ENCODE data around the gene DPF3.

Gene DPF3

DNA sequence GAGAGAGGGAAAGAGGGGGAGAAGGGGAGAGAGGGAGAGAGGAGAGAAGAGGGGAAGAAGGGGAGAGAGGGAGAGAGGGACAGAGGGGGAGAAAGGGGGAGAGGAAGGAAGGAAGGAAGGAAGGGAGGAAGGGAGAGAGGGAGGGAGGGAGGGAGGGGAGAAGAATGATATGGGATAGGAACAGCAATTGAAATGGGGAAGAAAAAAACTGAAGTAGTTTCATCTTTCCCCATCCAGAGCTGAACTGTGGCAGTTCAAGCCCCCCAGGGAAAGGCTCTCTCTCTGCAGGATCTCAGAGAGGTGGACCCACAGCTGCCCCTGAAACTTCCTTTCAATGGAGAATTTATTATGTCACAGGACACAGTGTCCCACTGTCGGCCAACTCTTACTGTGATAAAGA, 136.9 kb downstream of the DPF3 start:
- DNase-seq, result no peak

DNA sequence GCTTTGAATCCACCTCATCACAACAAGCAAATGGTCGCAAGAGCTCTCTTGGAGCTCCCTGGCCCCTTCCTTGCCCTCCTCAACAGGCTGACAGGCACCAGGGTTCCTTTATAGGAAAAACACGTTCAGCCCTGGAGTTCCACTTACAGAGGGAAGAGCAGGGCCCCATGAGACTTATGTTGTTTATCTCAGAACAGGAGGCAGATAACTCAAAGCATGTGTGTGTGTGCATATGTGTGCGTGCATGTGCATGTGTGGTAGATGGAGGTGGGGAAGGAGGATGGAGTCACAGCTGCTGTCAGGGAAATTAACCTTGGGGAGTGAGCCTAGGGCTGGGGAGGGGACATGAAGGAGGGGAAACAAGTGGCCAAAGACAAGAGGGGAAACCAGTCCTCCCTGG, 138.1 kb downstream of the DPF3 start:
- DNase-seq, result no peak

DNA sequence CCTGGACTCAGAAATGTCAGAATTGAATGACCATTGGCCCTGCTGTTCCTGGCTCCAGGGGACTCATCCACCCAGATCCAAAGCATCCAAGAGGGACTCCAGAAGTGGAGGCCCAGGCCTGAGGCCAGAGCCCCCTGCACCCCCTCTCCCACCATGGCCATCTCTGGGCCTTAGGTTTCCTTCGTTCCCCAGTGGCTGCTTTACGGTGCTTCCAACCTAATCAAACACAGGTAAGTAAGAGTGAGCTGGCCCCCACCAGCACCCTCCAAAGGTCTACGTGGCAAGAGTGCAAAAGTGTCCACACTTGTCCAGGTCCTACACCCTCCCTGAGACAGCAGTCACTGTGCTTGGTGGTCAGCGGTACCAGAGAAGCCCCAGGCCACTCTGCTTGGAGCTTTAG, 139.0 kb downstream of the DPF3 start:
- no peak for DNase-seq

DNA sequence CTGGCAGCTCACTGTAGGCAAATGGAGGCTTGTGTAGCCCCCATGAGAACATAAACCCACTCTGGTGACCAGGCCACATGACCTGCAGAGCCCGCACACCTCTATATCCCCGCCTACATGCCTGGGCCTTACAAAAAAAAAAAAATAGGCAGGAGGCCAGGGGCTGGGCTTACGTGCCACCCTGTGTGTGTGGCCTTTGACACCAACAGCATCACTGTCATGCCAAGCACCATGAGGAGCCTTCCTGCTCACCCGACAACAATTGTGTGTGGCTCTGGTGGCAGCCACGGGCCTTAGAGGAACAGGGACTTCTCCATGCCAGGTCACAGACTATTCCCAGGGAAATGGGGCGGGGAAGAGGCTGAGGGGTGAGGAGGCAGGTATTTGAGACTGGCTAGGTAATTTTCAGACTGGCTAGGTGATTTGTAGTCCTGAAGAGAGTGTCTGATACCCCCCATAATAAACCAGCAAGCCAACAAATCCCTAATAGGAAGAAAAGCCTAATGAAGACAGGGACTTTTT, 140.0 kb downstream of the DPF3 start:
- DNase-seq, result no peak

DNA sequence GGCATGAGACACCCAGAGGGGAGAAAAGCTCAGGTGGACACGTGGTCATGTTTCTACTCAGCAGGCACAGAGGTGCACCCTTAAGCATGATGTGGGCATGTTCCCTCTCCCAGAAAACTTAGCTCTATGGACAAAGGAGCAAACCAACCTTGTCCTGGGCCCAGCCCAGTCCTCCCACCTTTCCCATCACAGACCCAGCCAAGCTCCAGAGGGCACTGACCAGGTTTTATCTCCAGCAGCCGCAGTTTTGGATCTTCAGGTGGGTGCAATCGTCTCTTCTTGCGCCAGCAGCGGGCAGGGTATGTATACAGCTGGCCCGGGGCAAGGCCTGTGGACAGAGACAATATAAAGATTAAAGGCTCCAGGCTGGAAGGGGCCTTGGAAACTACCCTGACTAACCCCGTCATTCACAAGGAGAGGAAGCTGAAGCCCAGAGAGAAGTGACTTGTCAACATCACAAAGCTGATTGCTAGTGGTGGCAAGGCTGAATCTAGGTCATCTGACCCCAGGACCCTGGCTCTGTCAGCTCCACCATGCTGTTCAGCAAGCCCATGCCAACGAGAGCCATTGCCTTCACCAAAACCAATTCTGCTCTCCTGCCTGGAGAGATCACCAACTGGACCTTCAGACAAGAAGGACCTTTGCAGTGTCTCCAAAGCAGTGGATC, 140.7 kb downstream of the DPF3 start:
- no peak for DNase-seq

DNA sequence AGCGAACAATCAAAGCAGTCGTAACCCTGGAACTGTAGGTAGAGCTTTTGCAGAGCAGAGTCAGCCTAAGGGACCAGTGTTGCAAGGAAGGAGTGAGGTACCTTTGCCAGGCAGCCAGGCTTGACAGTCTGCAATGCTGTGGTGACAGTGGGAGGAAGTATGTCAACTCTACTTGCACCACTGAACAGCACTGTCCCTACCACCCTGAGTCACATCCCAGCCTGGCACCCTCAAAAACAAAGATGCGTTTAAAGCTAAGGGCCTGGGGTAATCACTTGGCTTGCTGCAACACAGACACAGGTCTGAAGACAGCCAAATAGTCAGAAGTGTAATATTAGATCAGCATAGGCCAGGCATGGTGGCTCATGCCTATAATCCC, 141.9 kb downstream of the DPF3 start:
- no peak for DNase-seq

DNA sequence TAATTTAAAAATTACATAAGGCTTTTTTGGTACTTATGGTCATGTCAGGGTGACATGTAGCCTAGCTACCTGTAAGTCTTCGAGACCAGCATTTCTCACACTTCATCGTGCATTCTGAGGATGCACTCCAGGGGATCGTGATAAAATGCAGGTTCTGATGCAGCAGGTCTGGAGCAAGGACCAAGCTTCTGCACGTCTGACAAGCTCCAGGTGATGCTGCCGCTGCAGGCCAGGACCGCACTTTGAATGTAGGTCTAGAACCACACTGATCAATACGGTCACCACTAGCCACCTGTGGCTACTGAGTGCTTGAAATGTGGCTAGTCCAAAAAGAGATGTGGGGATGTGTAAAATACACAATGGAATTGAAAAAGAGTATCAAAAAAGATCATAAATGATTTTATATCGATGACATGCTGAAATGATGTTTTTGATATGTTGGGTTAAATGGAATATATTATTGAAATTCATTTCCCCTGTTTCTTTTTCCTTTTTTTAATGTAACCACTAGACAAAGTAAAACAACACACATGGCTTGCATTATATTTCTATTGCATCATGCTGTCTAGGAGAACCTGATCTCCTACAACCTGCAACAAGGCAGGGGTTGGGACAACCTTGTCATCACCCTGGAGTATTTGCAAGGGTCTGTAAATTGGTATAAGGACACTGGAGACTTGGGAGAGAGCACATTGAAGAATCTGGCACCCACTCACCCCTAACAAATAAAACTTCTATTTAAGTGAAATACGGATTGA, 142.4 kb downstream of the DPF3 start:
- DNase-seq, result no peak

DNA sequence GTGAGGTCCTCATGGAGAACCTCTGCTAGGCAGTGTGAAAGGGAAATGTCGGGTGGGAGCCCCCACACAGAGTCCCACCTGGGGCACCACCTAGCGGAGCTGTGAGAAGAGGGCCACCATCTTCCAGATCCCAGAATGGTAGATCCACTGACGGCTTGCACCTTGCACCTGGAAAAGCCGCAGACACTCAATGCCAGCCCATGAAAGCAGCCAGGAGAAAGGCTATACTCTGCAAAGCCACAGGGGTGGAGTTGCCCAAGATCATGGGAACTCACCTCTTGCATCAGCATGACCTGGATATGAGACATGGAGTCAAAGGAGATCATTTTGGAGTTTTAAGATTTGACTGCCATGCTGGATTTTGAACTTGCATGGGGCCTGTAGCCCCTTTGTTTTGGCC, 145.0 kb downstream of the DPF3 start:
- peak; percentile 45 for DNase-seq

DNA sequence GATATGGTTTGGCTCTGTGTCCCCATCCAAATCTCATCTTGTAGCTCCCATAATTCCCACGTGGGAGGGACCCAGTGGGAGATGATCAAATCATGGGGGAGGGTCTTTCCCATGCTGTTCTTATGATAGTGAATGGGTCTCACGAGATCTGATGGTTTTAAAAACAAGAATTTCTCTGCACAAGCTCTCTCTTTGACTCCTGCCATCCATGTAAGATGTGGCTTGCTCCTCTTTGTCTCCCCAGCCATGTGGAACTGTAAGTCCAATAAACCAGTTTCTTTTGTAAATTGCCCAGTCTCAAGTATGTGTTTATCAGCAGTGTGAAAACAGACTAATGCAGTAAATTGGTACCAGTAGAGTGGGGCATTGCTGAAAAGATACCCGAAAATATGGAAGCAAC, 146.2 kb downstream of the DPF3 start:
- DNase-seq, result no peak

DNA sequence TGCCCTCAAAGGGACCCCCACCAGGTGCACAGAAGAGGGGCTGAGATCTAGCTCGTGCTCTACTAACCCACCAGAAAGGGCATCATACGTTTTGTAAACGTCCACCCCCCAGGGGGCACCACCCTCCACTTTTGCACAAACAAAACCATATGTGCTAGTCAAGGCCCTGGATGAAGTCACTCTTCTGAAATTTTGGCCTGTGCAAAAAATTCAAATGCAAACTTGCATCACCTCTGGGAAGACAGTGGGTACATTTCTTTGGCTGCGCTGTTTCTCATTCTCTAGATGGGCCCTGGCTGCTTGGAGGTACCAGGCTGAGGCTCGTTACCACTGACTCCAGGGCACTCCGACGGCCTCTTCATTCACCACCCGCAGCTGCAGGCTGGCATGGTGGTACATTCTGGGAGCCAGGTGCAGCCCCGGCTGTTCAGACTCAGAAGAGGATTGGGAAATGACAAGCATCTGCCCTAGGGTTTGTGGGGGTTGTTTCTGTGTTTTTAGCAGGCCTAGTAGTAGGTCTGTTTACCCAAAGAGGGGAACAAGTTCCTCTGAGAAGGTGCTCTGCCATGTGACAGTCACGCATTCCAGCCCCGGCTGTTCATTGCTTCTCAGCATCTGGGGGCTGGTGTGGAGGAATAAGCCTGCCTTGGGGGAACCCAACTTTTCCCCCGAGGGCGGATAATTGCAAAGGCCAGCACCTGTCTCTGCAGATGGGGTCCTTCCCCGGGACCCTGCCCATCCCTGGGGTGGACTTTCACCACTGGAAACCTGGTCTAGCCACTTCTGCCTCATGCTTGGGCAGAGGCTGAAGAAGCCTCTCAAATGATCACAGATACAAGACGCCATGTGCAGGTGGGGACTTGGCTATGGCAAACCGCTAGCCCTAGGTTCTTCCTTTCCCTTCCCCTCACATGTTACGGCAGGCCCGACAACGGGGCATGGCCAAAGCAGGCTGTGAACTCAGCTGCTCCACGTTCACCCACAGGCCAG, 147.6 kb downstream of the DPF3 start:
- DNase-seq, result peak; percentile 46

DNA sequence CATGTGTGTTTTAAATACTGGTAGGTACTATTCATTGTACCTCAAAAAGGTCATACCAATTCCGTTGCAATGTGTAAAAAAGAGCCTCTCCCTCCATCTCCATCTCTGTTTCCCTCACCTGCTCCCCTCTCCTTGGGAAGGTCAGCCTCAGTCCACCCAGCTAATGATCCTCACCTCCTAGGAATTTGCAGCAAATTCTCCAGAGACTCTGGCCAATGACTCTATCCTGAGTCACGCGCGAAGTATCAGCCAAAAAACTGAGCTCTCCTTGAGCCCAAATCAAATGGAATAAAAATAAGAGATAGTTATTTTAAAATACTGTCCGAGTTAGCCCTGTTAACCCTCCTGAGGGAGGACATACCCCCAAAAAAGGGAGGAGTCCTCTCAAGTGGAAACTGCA, 148.4 kb downstream of the DPF3 start:
- peak; percentile 3 for DNase-seq

DNA sequence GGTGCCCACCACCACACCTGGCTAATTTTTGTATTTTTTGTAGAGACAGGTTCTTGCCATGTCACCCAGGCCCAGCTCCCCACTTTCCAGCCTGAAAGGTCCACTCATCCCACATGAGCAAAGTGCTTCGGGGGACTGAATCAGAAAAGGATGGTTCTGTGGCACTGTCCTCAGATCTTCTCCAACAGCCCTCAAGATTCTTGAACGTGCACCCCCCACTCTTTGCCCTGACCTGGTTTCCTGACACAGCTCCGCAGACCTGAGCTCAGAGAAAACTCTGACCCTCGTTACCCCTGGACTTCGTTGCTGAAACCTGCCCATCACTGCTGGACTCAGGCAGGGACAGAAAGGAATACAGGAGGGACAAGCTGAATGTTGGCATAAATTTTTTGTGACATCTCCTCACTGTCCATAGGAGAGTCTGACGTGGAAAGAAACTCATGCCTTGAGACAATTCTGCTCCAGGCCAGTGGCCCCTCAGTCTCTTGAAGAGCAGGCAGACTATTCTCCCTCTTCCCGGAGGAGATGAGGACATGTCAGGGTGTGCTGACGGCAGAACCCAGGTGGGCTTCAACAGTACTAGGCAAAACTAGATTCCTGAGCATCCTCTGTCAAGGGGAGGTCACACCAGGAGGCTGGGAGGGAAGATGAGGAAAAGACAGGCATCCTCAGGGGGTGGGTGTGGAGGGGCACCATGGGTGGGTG, 149.3 kb downstream of the DPF3 start:
- DNase-seq, result peak; percentile 21

DNA sequence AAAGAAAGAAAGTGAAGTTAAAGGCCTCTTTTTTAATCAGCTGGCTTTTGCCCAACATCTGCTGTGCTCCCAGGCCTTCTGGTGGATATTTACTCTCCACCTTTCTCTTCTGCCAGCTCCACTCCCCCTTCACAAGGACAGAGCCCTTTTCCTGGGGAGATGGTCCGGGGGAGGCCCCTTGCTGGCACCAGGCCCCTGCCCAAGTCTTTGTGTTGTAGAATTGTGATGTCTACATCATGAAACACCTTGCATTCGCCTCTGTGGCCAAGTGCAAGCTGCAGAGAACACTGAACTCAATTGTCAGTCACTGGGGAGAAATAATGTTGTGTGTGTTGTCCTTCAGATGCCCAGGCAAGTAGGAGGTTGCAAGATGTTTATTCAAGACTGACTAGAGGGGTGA, 150.3 kb downstream of the DPF3 start:
- peak; percentile 4 for DNase-seq

DNA sequence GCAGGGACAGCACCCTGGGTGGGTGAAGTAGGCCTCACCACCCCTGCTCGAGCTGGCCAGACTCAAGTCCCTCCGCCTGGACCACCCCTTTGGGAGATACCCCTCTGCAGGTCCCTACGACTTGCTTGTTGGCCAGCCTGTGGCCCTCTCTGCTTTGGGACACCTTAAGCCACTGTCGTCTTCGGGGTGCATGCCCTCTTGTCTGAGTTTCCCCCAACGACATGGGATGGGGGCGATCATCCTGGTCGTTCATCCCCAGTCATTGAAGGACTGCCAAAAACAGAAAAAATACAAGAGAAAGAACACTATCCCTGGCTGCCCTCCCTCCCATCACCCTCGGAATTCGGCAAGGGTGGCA, 151.1 kb downstream of the DPF3 start:
- DNase-seq, result peak; percentile 35

DNA sequence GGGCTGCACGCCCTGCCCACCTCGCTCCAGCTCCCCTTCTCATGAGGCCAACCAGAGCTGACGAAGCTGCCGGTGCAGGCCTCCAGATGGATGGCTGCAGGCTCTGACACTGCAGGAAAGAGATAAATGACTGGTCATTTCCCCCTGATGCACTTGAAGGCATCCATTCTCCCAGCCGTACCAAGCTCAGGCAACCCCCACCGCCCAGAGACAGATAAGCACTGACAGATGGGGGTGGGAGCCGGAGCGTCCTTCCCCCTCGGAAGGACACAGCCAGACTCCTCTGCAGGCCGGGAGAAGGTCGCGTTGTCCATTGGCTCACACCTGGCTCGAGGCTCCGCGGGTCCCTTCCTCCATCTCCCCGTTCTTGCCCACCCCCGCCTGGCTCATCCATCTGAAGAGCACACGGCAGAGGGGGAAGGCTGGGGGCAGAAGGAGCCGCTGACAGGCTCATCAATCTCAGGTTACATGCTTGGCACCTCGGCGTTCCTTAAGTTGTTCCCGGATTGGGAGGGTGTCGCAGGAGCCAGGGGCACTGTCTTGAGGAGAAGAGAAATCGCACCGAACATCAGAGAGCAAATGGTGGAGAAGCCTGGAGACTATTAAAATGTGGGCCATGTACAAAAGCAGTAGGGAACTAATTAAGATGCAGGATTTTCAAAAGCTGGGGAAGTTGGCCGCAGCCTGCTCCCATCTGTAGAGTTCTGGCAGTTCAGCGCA, 151.6 kb downstream of the DPF3 start:
- DNase-seq, result peak; percentile 26

DNA sequence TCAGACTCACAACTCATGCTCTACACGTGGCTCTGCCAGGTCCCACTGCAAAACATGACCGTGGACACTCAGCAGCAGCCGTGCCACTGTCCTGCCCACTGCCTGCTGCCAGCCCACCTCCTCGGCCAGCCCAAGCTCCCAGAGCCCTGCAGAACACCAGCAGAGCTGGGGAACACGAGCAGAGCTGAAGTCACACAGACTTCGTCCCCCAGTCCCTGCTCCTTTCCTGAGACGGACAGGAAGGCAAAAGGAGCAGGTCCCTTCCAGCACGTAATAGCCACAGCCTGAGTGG, 152.1 kb downstream of the DPF3 start:
- no peak for DNase-seq

DNA sequence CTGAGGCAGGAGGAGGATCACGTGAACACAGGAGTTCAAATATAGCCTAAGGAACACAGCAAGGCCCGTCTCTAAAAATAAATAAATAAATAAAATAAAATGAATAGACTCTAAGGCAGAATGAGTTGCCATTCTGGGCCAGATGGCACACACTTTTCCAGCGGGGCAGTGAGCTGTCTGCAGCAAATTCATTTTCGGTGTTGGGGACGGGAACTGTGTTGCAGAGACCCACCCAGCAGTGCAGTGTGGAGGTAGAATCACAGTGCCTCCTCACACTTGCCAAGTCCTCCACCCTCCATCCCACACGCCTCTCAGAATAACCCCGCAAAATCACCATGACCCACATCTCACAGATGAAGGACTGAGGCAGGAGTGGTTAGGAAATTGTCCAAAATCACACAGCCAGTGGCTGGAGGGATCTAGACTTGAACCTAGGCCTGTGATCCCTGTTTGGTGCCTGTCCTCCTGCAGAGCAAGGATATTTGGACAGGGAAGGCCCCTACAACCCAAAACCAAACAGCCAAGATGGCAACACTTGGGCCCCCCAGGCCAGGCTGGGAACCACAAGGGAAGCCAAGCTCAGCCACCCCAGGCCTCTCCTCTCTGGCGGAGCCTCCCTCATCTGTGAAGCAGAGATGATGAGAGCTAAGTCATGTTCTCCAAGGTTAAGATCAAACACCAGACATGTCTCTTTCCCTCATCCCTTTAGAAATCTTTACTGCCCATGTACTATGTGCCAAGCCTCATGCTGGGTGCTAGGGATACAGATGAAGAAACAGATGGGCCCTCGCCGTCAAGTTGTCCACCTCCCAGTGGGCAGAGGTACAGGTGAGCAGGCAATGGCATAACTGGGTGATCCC, 152.7 kb downstream of the DPF3 start:
- DNase-seq, result peak; percentile 26

DNA sequence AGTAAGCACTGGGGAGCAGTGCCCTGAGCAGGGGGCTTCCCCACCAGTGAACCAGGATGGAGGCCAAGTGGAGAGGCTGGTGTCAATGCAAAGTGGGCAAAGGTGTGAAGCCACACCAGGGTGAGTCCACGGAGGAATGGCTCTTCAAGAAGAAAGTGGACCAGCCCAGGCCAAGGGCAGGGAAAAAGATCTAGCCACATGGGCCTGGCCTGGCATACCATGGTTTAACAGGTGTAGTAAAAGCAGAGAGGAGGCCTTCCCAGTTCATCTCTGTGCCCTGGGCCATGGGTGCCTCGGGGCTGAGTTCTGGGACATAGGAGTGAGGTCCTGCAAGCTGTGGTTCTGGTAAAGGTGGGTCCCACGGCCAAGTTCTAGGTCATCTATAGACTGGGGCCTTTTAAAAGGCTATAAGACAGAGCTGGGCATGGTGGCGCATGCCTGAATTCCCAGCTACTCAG, 153.4 kb downstream of the DPF3 start:
- peak; percentile 41 for DNase-seq

DNA sequence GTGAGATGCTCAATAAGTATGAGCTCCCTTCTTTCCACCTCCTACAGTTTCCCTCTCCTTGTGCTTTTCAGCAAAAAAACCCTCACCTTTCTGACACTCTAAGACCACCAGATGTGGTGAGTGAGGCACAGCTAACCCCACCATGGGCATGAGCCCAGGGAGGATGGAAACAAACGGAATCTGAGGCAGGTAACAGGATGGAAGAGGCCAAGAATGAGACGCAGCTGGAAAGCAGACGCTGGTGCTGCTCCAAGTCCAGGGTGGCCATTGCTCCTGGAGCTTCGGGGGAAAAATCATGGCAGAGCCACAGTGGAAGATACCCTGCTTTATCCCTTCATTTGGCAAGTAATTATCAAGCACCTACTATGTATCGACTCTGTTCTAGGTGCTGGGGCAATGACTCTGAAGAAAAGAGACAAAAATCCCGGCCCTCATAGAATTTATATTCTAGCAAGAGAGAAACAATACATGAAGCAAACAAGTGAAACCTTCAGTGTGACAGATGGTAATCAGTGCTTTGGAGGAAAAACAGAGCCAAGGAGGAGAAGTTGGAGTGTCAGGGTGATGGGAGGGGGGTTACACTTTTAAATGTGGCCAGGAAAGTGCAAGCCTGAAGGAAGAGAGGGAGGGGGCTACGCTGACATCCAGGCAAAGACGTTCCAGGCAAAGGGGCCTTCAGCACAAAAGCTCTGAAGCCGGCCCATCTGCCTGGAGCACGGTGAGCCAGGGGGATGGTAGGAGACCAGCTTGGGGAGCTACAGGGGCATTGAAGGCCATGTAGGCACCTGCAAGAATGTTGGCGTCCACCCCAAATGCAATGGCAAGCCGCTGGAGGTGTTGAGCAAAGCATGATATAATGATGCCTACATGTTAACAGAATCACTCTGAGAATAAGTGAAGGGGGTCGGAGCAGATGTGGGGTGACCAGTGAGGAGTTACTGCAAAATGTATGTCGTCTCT, 154.2 kb downstream of the DPF3 start:
- DNase-seq, result peak; percentile 38

DNA sequence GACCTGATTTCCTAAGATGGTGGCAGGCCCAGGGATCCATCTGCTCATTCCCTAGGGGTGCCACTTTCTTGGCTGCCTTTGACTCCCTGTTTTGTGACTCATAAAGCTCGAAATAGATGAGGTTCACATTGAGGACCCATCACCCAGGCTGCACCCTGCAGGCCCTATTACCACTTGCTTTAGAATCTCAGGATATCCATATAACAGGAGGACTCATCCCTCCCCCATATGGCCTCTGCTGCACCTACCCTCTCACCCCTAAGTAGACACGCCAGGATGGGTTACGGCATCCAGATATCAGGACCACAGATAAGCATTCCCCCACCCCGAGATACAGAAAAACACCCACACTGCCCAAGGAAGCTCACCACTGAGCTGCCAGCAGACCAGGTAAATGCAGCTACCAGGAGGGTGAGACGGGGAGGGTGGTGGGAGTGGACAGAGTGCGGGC, 155.7 kb downstream of the DPF3 start:
- DNase-seq, result peak; percentile 40
